GM11168 (cell line): Measurements from ENCODE around the gene ZNF678.
"Not testable (repeated sequence)": the region's sequence is repeated elsewhere in the genome, so short reads cannot be mapped to it uniquely, and the experiment has no call there.

Experiments
- in situ Hi-C: fragments of 300-500 bp; cut with MboI; formaldehyde crosslinking; loops from one replicate; pipeline ENCODE4 v1.12.0; 2022; ENCODE audit warnings: low sequenced_read_pairs; ENCODE audit not compliant: unreplicated experiment

ZNF678 gene

DNA sequence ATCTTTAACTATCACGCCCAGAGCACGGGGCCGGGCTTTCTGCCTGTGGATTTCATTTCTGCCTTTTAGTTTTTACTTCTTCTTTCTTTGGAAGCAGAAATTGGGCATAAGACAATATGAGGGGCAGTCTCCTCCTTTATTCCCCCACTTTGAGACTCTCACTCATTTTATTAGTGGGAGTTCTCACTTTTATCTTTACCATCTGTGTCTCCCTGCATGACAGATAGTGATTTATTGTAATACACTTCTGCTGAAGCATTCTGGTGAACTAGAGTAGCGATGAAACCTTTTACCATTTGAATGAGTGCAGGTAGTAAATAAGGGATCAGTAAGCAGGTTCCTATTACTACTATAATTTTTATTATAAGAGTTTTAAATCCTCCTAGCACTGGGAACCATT is 26.4 kb downstream of the ZNF678 start:
- in situ Hi-C loops = not testable (repeated sequence)

DNA sequence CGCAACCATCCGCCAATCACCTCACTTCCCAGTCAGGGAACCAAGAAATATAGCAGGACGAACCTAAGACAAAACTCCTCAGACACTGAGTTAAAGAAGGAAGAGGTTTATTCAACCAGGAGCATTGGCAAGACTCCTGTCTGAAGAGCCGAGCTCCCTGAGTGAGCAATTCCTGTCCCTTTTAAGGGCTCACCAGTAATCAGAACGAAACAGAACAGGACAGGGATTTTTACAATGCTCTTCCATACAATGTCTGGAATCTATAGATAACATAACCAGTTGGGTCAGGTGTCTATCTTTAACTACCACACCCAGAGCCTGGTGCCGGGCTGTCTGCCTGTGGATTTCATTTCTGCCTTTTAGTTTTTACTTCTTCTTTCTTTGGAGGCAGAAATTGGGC is 32.9 kb downstream of the ZNF678 start:
- in situ Hi-C loops = not testable (repeated sequence)

DNA sequence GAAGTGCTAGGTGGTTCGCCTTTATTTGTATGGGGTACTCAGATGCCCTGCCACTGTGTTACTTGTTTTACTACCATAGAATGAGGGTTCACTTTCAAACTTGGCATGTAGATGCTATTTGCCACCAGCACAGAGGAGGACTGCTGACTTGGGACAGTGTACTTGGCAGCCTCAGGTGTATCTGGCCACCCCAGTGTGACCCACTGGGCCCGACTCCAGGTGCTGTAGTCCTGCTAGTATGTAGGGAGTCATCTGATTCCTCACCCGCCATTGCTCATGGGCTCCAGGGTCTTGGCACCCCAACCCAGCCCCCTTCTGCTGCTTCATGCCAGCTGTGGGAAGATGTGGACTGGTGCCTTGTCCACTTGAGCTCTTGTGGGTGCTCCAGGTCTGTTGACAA is 40.0 kb downstream of the ZNF678 start:
- in situ Hi-C loops = no loop called here

DNA sequence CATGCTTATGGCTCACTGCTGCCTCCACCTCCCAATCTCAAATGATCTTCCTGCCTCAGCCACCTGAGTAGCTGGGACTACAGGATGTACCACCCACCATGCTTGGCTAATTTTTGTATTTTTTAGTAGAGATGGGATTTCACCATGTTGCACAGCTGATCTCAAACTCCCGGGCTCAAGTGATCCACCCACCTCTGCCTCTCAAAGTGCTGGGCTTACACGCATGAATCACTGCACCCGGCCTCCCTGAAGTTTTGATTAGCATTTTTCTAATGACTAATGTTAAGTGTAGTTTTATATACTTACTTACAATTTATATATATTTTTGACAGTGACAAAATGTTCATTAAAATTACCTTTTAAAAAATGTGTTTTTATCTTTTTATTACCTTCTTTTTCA is 41.1 kb downstream of the ZNF678 start:
- in situ Hi-C loops = no loop called here

DNA sequence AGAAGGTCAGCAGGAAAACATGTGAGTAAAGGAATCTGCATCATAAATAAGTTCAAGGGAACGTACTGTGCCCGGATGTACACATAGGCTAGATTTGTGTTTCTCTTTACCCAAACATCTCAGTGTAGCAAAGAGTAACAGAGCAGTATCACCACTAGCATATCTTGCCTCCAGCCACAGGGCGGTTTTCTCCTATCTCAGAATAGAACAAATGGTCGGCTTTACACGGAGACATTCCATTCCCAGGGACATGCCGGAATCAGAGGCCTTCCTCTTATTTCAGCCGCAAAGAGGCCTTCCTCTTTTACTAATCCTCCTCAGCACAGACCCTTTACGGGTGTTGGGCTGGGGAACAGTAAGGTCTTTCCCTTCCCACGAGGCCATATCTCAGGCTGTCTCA is 42.9 kb downstream of the ZNF678 start:
- in situ Hi-C loops = not testable (repeated sequence)

DNA sequence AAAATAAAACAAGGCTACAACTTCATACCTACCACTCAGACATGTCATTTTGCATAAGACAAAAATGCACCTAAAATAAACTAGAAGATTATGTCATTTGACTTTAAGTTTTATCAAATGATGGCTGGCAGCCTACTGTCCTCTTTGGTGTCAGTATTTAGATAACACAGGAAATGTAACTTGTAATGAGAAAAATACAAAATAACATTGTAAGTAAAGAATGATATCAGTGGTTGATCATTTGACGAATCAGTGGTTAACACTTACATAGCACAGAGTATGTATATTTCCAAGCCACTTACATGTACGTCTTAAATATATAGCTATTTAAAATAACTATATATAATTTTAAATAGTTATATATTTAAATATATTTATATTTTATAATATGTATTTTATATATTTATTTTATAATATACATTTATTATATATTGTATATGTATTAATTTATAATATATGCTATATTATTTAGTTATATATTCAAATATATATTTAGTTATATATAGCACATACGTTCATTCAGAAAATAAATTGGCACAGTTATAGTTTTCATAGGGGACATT is 44.1 kb downstream of the ZNF678 start:
- in situ Hi-C loops = no loop called here

DNA sequence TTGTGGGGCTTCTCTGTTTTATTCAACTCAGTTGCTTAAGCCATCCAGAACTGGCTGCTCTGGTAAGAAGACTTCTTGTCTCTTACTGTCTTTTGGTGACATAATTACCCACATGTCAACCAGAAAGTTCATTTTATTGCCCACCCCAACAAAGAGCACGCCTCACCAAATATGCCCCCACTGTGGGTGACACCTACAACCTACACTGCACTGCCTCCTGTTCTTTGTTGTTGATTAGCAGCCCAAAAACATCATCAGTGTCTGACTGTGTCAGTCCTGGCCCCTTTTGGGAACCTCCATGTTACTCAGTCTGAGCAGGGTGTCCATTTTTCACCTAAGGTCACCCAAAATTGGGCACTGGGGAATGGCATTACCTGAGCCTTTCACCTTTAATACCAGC is 49.3 kb downstream of the ZNF678 start:
- in situ Hi-C loops = no loop called here

DNA sequence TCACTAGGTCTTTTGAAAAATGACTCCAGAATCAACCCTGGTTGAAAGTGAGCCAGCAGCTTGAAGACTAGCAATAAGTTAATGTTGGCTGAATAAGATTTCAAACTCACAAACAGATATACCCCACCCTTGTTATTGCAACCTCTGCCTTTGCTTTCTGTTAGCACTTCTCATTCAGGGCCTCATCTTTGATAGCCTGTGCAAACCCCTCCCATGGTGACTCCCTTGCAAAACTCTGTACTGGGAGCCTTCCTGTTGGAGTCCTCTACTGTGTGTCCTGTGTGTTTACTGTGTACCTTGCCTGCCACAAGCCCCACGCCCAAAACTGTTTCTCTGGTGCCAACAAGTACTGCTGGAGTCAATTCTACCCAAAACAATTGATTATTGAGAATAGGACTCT is 50.2 kb downstream of the ZNF678 start:
- in situ Hi-C loops = no loop called here

DNA sequence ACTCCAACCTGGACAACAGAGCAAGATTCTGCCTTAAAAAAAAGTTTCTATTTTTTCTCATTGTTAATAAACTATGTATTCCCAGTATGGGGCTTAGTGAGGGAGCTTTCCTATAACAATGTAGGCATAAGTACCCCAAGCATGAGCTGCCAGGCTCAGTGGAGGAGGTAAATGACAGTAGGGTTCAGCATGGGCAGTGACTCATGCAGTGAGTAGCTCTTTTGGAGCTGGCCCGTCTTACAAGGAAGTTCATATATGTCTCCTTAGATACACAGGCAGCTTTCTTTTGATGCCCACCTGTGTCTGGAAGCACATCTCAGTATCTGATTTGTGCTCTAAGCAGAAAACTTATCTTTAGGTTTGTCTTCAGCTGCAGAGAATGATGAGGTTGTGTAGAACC is 57.9 kb downstream of the ZNF678 start:
- in situ Hi-C loops = no loop called here

DNA sequence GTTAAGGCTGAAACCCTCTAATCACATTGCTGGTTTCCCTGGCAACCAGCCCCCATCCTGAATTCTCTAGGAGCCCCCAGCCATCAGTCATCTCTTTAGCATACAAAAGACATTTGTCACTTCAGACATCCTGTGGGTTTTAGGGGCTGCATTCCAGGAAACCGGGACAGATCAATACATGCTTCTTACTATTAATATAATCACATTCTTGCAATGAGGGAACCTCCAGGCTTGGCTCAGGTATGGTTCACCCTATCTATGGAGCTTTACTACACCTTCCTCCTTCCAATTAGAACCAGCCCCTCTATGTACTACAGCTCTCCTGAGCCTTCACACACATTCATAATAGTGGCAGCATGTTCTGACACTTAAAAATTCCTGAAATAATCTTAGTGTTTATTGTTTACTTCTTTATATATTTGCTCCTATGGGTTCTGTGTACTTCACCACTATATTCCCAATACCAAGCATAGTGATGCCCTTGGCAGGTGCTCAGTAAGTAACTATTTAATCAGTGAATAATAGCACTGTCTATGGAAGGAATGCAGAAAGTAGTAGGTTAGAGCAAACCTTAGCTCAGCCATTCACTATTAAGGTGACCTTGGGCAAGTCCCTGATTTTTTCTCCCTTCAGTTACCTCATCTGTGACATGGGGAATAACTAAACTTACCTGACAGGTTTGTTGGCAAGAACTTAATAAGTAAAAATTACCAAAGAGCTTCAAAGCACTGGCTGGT is 59.6 kb downstream of the ZNF678 start:
- in situ Hi-C loops = no loop called here

DNA sequence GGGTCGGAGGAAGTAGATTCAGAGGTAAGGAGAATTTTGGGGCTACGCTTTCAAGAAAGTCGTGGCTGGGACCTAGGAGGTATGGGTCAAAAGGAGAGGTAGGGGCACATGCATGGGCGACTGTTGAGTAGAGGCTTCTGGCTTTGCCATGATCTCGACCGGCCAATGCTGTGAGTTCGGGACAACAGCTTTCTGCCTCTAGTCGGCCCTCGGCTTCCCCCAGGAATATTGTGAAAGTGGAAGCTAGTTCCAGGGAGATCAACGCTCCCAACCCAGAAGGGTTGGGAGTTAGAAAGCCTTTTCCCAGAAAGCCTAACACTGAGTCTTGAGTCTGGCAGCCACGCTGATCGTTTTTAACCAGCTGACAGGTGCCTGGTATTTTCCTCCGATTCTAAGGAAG is 69.0 kb downstream of the ZNF678 start:
- in situ Hi-C loops = no loop called here

DNA sequence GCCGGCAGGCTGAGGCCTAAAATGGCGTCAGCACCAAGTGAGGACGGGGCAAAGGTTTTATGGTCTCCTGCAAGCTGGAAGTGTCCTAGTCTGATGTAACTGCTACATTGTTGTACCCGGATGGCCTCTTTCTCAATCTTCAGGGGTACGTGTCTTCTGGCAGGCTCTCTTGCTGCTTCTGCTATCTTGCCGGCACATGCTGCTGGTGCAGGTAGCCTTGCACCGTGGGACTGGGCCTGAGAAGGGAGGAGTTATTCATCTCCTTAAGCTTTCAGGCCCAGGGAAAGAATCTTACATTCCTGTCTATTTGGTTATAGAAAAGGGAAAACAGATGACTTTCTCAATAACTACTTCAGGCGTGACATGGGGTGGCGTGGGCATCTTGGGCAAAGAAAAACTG is 72.2 kb downstream of the ZNF678 start:
- in situ Hi-C loops = no loop called here

DNA sequence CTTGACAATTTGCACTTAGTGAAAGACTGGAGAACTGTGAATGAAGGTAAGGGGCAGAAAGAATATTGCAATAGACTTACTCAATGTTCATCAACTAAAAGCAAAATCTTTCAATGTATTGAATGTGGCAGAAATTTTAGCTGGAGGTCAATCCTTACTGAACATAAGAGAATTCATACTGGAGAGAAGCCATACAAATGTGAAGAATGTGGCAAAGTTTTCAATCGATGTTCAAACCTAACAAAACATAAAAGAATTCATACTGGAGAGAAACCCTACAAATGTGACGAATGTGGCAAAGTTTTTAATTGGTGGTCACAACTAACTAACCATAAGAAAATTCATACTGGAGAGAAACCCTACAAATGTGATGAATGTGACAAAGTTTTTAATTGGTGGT is 91.1 kb downstream of the ZNF678 start:
- in situ Hi-C loops = no loop called here

DNA sequence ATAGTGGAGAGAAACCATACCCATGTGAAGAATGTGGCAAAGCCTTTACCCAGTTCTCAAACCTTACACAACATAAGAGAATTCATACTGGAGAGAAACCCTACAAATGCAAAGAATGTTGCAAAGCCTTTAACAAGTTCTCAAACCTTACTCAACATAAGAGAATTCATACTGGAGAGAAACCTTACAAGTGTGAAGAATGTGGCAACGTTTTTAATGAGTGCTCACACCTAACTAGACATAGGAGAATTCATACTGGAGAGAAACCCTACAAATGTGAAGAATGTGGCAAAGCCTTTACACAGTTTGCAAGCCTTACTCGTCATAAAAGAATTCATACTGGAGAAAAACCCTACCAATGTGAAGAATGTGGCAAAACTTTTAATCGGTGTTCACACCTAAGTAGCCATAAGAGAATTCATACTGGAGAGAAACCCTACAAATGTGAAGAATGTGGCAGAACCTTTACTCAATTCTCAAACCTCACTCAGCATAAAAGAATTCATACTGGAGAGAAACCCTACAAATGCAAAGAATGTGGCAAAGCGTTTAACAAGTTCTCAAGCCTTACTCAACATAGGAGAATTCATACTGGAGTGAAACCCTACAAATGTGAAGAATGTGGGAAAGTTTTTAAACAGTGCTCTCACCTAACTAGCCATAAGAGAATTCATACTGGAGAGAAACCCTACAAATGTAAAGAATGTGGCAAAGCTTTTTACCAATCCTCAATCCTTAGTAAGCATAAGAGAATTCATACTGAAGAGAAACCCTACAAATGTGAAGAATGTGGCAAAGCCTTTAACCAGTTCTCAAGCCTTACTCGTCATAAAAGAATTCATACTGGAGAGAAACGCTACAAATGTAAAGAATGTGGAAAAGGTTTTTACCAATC is 91.7 kb downstream of the ZNF678 start:
- in situ Hi-C loops = no loop called here

DNA sequence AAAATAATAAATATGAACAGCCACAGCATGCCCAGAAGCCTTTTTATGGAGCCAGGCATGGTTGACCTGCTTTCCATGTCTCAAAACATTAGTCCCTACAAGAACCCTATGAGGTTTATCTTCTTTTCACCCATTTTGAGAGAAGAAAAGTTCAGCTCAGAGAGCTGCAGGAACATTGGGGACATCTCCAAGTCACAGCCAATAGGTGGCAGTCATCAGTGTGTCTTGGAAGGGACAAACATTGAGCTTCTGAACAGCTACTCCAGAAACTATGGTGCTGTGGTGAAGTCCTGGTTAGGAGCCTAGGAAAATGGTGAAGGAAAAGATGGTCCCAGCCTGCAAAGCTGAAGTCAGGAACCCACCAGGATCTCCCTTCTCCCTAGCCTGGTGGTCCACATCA is 98.1 kb downstream of the ZNF678 start:
- in situ Hi-C loops = no loop called here

DNA sequence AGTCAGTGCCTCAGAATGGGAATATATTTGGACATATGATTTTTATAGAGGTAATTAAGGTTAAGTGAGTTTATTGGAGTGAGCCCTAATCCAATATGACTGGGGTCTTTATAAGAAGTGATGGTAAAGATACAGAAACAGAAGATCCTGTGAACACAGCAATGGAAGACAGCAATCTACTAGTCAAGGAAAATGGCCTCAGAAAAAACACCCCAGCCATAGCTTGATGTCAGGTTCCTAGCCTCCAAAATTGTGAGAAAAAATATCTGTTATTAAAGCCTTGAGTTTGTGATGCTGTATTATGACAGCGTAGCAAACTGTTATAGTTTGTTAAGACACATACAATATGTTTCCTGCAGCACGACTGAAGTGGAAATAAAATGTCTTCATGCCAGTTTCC is 99.6 kb downstream of the ZNF678 start:
- in situ Hi-C loops = no loop called here

DNA sequence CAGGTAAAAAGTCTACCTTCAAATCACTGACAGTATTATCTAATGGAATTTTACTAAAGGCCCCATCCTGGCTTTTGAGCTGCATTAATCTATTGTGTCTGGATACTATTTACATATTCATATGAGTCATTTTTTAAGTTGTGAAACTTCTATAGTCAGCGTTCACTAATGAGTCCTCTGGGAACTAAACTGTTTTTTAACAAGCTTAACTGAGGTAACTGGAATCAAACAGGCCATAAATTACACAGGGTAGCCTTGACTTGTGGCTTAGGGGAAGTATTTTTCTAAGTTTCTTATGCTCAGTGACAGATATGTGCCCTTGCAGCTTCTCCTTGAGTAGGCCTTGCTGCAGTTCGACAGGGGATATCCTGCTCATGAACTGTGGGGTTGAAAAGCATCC is 102.9 kb downstream of the ZNF678 start:
- in situ Hi-C loops = no loop called here

DNA sequence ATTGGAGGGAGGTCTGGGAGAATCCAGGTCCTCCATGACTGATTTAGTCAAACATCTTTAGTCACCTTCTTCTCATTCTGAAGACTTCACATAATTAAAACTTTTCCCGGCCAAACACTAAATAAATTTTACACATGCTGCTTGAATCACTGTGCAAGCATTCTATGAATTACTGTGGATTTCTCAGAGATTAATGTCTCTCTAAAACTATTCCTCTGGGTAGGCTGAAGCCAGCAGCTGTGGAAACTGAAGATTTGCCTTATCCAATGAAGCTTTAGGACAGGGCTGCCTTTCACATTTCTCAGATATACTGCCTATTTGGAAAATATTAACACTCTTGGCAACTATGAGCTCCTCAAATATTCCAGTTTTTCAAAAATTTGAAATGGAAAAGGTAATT is 110.1 kb downstream of the ZNF678 start:
- in situ Hi-C loops = no loop called here

DNA sequence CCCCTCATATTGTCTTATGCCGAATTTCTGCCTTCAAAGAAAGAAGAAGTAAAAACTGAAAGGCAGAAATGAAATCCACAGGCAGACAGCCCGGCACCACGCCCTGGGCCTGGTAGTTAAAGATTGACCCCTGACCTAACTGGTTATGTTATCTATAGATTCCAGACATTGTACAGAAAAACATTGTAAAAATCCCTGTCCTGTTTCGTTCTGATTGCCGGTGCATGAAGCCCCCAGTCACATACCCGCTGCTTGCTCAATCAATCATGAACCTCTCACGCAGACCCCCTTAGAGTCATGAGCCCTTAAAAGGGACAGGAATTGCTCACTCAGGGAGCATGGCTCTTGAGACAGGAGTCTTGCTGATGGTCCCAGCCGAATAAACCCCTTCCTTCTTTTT is 122.5 kb downstream of the ZNF678 start:
- in situ Hi-C loops = no loop called here

DNA sequence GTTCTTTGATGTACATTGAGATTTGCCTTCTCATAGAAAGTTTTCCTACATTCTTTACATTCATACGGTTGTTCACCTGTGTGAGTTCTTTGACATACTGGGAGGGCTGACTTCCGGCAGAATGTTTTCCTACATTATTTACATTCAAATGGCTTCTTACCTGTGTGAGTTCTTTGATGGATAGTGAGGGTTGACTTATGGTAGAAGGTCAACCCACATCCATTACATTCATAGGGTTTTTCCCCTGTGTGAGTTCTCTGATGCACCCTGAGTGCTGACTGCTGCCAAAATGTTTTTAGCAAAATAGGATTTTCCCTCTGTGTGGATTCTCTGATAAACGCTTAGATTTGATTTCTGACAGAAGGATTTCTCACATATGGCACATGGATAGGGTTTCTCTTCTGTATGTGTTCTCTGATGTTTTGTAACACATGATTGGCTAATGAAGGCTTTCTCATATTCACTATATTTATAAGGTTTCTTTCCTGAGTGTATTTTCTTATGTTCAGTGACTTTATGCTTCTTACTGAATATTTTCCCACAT is 134.0 kb downstream of the ZNF678 start:
- in situ Hi-C loops = no loop called here

DNA sequence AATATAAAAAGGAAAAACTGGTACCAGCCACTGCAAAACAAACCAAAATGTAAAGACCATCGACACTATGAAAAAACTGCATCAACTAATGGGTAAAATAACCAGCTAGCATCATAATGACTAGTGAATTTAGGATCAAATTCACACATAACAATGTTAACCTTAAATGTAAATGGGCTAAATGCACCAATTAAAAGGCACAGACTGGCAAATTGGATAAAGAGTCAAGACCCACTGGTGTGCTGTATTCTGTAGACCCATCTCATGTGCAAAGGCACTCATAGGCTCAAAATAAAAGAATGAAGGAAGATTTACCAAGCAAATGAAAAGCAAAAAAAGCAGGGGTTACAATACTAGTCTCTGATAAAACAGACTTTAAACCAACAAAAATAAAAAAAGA is 138.3 kb downstream of the ZNF678 start:
- in situ Hi-C loops = not testable (repeated sequence)
